CD14-positive monocyte (primary cell): ENCODE measurements around the gene FAM131A. TPM values are rescaled to one million over a fixed set of nuclear protein-coding genes. Genes with fewer than 3 reads are reported as not detected.

Experiments
- DNase-seq, 3 donors: peaks; one replicate each; pipeline ENCODE4 v3.0.0-alpha.2; 2011 to 2022
- H2AFZ ChIP-seq: 2 replicates; pipeline ENCODE4 v1.6.0; 2012; ENCODE audit warnings: mild to moderate bottlenecking, low read depth, low read length, inconsistent platforms; ENCODE audit not compliant: insufficient read depth, poor library complexity, severe bottlenecking
- H3K27ac ChIP-seq, 2 donors: 1 replicate in 1 of 2; 2 replicates in 1 of 2; pipeline ENCODE4 v1.5.1; 2012 to 2013; ENCODE audit warnings: low read length in 2 of 2, control low read depth in 1 of 2, inconsistent platforms in 1 of 2, low read depth in 1 of 2, mild to moderate bottlenecking in 1 of 2
- H3K27me3 ChIP-seq, 2 donors: one replicate each; pipeline versions ENCODE4 v1.6.0 to v1.6.1; 2011 to 2013; ENCODE audit warnings: low read length in 2 of 2; ENCODE audit not compliant: control insufficient read depth in 2 of 2, insufficient read depth in 2 of 2
- H3K36me3 ChIP-seq, 2 donors: replicated peaks in 1 of 2; 1 replicate in 1 of 2; 2 replicates in 1 of 2; pipeline versions ENCODE4 v1.5.1 to v1.6.1; 2012 to 2013; ENCODE audit warnings: low read length in 2 of 2, control low read depth in 1 of 2, inconsistent platforms in 1 of 2, mild to moderate bottlenecking in 1 of 2; ENCODE audit not compliant: insufficient read depth in 2 of 2, control insufficient read depth in 1 of 2
- H3K4me1 ChIP-seq, 2 donors: 1 replicate in 1 of 2; 2 replicates in 1 of 2; pipeline versions ENCODE4 v1.5.1 to v1.6.1; 2012 to 2013; ENCODE audit warnings: low read length in 2 of 2, control low read depth in 1 of 2, inconsistent platforms in 1 of 2, mild to moderate bottlenecking in 1 of 2, moderate library complexity in 1 of 2; ENCODE audit not compliant: insufficient read depth in 2 of 2, control insufficient read depth in 1 of 2
- H3K4me2 ChIP-seq: replicated peaks from 2 replicates; pipeline ENCODE3; 2012; ENCODE audit warnings: low read length, moderate library complexity, mild to moderate bottlenecking; ENCODE audit not compliant: poor library complexity, severe bottlenecking; ENCODE audit errors: extremely low read depth
- H3K4me3 ChIP-seq, 3 experiments: fragments of 200-600 bp in 1 of 3; sonication (generic) in 1 of 3; replicated peaks in 1 of 3; 1 replicate in 2 of 3; 2 replicates in 1 of 3; pipeline ENCODE4 v1.5.1; 2011 to 2013; ENCODE audit warnings: low read length in 3 of 3, mild to moderate bottlenecking in 3 of 3, control low read depth in 2 of 3, low read depth in 2 of 3, inconsistent platforms in 1 of 3, moderate library complexity in 1 of 3
- H3K79me2 ChIP-seq: 2 replicates; pipeline ENCODE4 v1.6.0; 2012; ENCODE audit warnings: mild to moderate bottlenecking, control low read depth, inconsistent platforms, low read length, moderate library complexity; ENCODE audit not compliant: insufficient read depth
- H3K9ac ChIP-seq: 2 replicates; pipeline ENCODE4 v1.6.0; 2017; ENCODE audit warnings: low read length, mild to moderate bottlenecking; ENCODE audit not compliant: insufficient read depth, poor library complexity, severe bottlenecking
- H3K9me3 ChIP-seq, 2 donors: replicated peaks in 1 of 2; 1 replicate in 1 of 2; 2 replicates in 1 of 2; pipeline versions ENCODE4 v1.5.1 to v1.6.1; 2012 to 2013; ENCODE audit warnings: low read length in 2 of 2, control low read depth in 1 of 2; ENCODE audit not compliant: control insufficient read depth in 1 of 2, insufficient read depth in 1 of 2
- H4K20me1 ChIP-seq: 2 replicates; pipeline ENCODE4 v1.6.0; 2012; ENCODE audit warnings: mild to moderate bottlenecking, low read length, control low read depth, moderate library complexity; ENCODE audit not compliant: insufficient read depth
- H3K27ac Mint-ChIP-seq, 7 donors: one replicate each; pipeline ENCODE4 v1.8.0; 2020; ENCODE audit warnings: mild to moderate bottlenecking in 7 of 7, mixed read lengths in 7 of 7, moderate library complexity in 6 of 7, inconsistent platforms in 2 of 7
- H3K27me3 Mint-ChIP-seq, 3 donors: one replicate each; pipeline ENCODE4 v1.8.0; 2021 to 2022; ENCODE audit warnings: low read depth in 3 of 3, mild to moderate bottlenecking in 3 of 3, mixed read lengths in 3 of 3, moderate library complexity in 3 of 3, inconsistent platforms in 1 of 3
- H3K36me3 Mint-ChIP-seq, 2 donors: one replicate each; pipeline ENCODE4 v1.8.0; 2020; ENCODE audit warnings: mixed read lengths in 2 of 2, inconsistent platforms in 1 of 2, mild to moderate bottlenecking in 1 of 2
- H3K4me1 Mint-ChIP-seq: one replicate; pipeline ENCODE4 v1.8.0; 2020; ENCODE audit warnings: mild to moderate bottlenecking, mixed read lengths
- H3K4me3 Mint-ChIP-seq, 2 donors: one replicate each; pipeline ENCODE4 v1.8.0; 2020; ENCODE audit warnings: mild to moderate bottlenecking in 2 of 2, mixed read lengths in 2 of 2, moderate library complexity in 1 of 2
- H3K9me3 Mint-ChIP-seq, 7 donors: one replicate each; pipeline ENCODE4 v1.8.0; 2020 to 2022; ENCODE audit warnings: mixed read lengths in 7 of 7, mild to moderate bottlenecking in 6 of 7, moderate library complexity in 6 of 7, inconsistent platforms in 2 of 7
- CTCF ChIP-seq: fragments of 200-600 bp; IDR thresholded peaks from one replicate; pipeline ENCODE4 v1.8.0; 2022; ENCODE audit warnings: antibody characterized with exemption, mild to moderate bottlenecking
- WGBS: methylation state at CpG from one replicate; pipeline ENCODE4 v1.1.5; 2013; ENCODE audit warnings: missing lambda C conversion rate; ENCODE audit not compliant: insufficient coverage; 5-methylcytosine and 5-hydroxymethylcytosine counted together
- intact Hi-C, 2 donors: fragments of 100-400 bp; cut with micrococcal nuclease; formaldehyde crosslinking; loops; one replicate each; pipeline versions ENCODE4 v1.15.0 to v1.15.1; 2023
- polyA plus RNA-seq, 3 donors: library from polyadenylated mRNA; depleted of rRNA in 1 of 3; unstranded in 2 of 3; stranded (reverse) in 1 of 3; fragments of 300-500 nt in 2 of 3; fragments of >200 nt in 1 of 3; fragmentation: Illumina TruSeq in 2 of 3; gene quantifications; 1 replicate in 2 of 3; 2 replicates in 1 of 3; pipeline ENCODE4 v1.2.3, GENCODE V29; 2012 to 2021

The FAM131A gene
- polyA plus RNA-seq, 3 donors: 5.8 to 30.6 (median 7.7) TPM

GRCh38 chr3:184336547-184337398 is 627 bp upstream of the FAM131A start:
- peaks cover 22% of the 10 kb centered on the region for H3K79me2 ChIP-seq
- peak in 2 of 3 donors; percentile 44 to 58 for DNase-seq
- TF ChIP-seq CTCF: no peak

GRCh38 chr3:184337981-184338380 is 581 bp downstream of the FAM131A start:
- intact Hi-C loops: no loop called here

More at GRCh38 chr3:184336547-184337398, 627 bp upstream of the FAM131A start:
- H2AFZ ChIP-seq: peak overlapping the region; percentile 78
- H3K4me3 ChIP-seq: peak overlapping the region; percentile 75 to 84 (median 78)
- WGBS: 21% methylated on average over 14 of the region's 17 CpGs
- peaks cover 1 to 14% (median 10%) of the 10 kb centered on the region in 3 donors for H3K27me3 Mint-ChIP-seq
- peaks cover 0 to 4% of the 10 kb centered on the region in 2 donors for H3K27me3 ChIP-seq
- peaks cover 36 to 44% of the 10 kb centered on the region in 2 donors for H3K4me1 ChIP-seq
- peaks cover 51% of the 10 kb centered on the region for H3K4me1 Mint-ChIP-seq
- peak overlapping the region; percentile 78 to 87 for H3K27ac ChIP-seq
- peak overlapping the region; percentile 84 for H3K9ac ChIP-seq
- peak overlapping the region; percentile 85 for H3K4me2 ChIP-seq
- H3K36me3 Mint-ChIP-seq: peaks cover 58 to 65% of the 10 kb centered on the region in 2 donors
- H3K4me3 Mint-ChIP-seq: peak overlapping the region; percentile 90 to 97
- H3K36me3 ChIP-seq: peaks cover 40 to 44% of the 10 kb centered on the region in 2 donors
- no peaks in the 10 kb centered on the region for H3K9me3 Mint-ChIP-seq
- H4K20me1 ChIP-seq: peaks cover 54% of the 10 kb centered on the region
- intact Hi-C loops: no loop called here
- no peaks in the 10 kb centered on the region for H3K9me3 ChIP-seq
- H3K27ac Mint-ChIP-seq: peak overlapping the region; percentile 91 to 97 (median 97)

More at GRCh38 chr3:184337981-184338380, 581 bp downstream of the FAM131A start:
- Histone ChIP-seq H3K4me3 (no peak overlapping the region), H3K79me2 (peaks cover 22% of the 10 kb centered on the region), H3K4me2 (no peak overlapping the region), H4K20me1 (peaks cover 48% of the 10 kb centered on the region), H3K27me3 (peaks cover 0 to 4% of the 10 kb centered on the region in 2 donors), H3K9me3 (no peaks in the 10 kb centered on the region), H3K9ac (no peak overlapping the region), H2AFZ (no peak overlapping the region), H3K27ac (no peak overlapping the region), H3K36me3 (peaks cover 38 to 43% of the 10 kb centered on the region in 2 donors), H3K4me1 (peaks cover 36 to 44% of the 10 kb centered on the region in 2 donors)
- WGBS: 92% methylated on average over 5 of the region's 7 CpGs
- H3K4me3 Mint-ChIP-seq: no peak overlapping the region
- peaks cover 58 to 61% of the 10 kb centered on the region in 2 donors for H3K36me3 Mint-ChIP-seq
- H3K9me3 Mint-ChIP-seq: no peaks in the 10 kb centered on the region
- no peak for DNase-seq
- no peak for TF ChIP-seq CTCF
- peak overlapping the region in 3 of 7 donors; percentile 53 to 97 (median 65) for H3K27ac Mint-ChIP-seq
- peaks cover 51% of the 10 kb centered on the region for H3K4me1 Mint-ChIP-seq
- H3K27me3 Mint-ChIP-seq: peaks cover 1 to 14% (median 10%) of the 10 kb centered on the region in 3 donors
